Common myeloid progenitor, CD34-positive (primary cell): ENCODE data around the gene MFAP3L.
"Not testable (repeated sequence)": the region's sequence is repeated elsewhere in the genome, so short reads cannot be mapped to it uniquely, and the experiment has no call there.

Experiments
- CTCF ChIA-PET: fragments of 350-600 bp; sonication (Branson Sonifier 250); formaldehyde crosslinking; loops from one replicate; lab custom pipeline; 2021; ENCODE audit warnings: antibody characterized with exemption; lab: Charles Lee
- POLR2A ChIA-PET: fragments of 350-600 bp; sonication (Branson Sonifier 250); formaldehyde crosslinking; loops from one replicate; lab custom pipeline; 2021; ENCODE audit warnings: antibody characterized with exemption; lab: Charles Lee
- DNase-seq, 3 donors: peaks; one replicate each; pipeline versions ENCODE4 v3.0.0 to v3.0.0-alpha.2; 2013
- H3K27ac ChIP-seq, 2 experiments: 1 replicate in 1 of 2; 2 replicates in 1 of 2; pipeline ENCODE4 v1.7.0; 2013; ENCODE audit warnings: inconsistent platforms in 2 of 2, low read length in 2 of 2, mild to moderate bottlenecking in 2 of 2, low read depth in 1 of 2, moderate library complexity in 1 of 2; ENCODE audit not compliant: severe bottlenecking in 2 of 2, insufficient read depth in 1 of 2, poor library complexity in 1 of 2
- H3K27me3 ChIP-seq, 5 experiments: replicated peaks in 2 of 5; 1 replicate in 3 of 5; 2 replicates in 2 of 5; pipeline versions ENCODE4 v1.6.1 to v1.7.0; 2013; ENCODE audit warnings: low read length in 4 of 5, mild to moderate bottlenecking in 2 of 5, moderate library complexity in 2 of 5, inconsistent platforms in 1 of 5; ENCODE audit not compliant: insufficient read depth in 5 of 5, control insufficient read depth in 4 of 5
- H3K36me3 ChIP-seq, 4 experiments: 1 replicate in 2 of 4; 2 replicates in 2 of 4; pipeline versions ENCODE4 v1.6.1 to v1.7.0; 2013; ENCODE audit warnings: low read length in 3 of 4, control low read depth in 1 of 4, mild to moderate bottlenecking in 1 of 4; ENCODE audit not compliant: control insufficient read depth in 4 of 4, insufficient read depth in 4 of 4
- H3K4me1 ChIP-seq, 4 experiments: 1 replicate in 3 of 4; 2 replicates in 1 of 4; pipeline versions ENCODE4 v1.6.1 to v1.7.1; 2013; ENCODE audit warnings: low read length in 3 of 4, mild to moderate bottlenecking in 3 of 4, control low read depth in 1 of 4, inconsistent platforms in 1 of 4, moderate library complexity in 1 of 4; ENCODE audit not compliant: control insufficient read depth in 4 of 4, insufficient read depth in 4 of 4; ENCODE audit errors: control extremely low read depth in 1 of 4
- H3K4me3 ChIP-seq, 7 experiments: 1 replicate in 4 of 7; 2 replicates in 3 of 7; pipeline versions ENCODE4 v1.5.1 to v1.7.0; 2013; ENCODE audit warnings: mild to moderate bottlenecking in 7 of 7, low read length in 6 of 7, moderate library complexity in 6 of 7, inconsistent platforms in 2 of 7, low read depth in 2 of 7, control low read depth in 1 of 7; ENCODE audit not compliant: insufficient read depth in 4 of 7, control insufficient read depth in 1 of 7; ENCODE audit errors: extremely low read depth in 1 of 7
- H3K9me3 ChIP-seq, 5 experiments: 1 replicate in 4 of 5; 2 replicates in 1 of 5; pipeline versions ENCODE4 v1.6.1 to v1.7.1; 2013; ENCODE audit warnings: low read length in 4 of 5, mild to moderate bottlenecking in 2 of 5, inconsistent platforms in 1 of 5, low read depth in 1 of 5, moderate library complexity in 1 of 5; ENCODE audit not compliant: control insufficient read depth in 4 of 5, insufficient read depth in 2 of 5; ENCODE audit errors: control extremely low read depth in 1 of 5
- WGBS: methylation state at CpG from one replicate; pipeline ENCODE4 v1.1.5; 2013; ENCODE audit not compliant: insufficient coverage; 5-methylcytosine and 5-hydroxymethylcytosine counted together

Gene MFAP3L

DNA sequence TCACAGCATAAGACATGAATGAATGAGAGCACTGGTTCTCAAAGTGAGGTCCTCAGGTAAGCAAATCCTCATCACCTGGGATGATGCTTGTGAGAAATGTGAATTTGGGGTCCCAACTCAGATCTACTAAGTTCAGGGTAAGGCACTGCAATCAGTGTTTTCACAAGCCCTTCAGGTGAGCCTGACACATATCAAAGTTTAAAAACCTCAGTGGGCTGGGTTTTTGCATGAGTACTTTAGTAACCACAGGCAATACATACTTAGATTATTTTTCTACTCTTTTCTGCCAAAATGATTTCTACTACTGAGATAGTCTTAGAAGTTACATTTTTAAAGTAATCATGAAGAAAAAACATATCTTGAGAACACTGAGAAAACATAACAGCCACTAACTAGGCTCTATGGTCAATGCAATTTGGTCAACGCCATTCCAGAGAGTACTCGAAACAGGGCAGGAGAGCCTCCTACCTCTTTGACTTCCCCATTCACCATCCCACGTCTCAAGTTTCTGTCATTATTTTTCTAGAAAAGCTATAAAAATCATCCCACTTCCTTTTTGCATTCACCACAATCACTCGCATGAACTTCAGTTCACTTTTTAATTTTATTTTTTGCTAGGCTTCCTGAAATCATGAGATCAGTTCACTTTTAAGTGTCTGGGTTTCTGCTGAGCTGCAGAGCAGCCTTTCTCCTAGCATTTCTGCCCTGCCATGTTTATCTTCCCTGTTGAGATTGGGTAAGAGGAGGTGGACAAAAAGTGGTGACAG is 73.8 kb downstream of the MFAP3L start:
- peak; percentile 15 to 75 (median 66) for DNase-seq
- Histone ChIP-seq H3K27me3 (peaks cover 0 to 2% (median 0%) of the 10 kb centered on the region in 5 experiments), H3K36me3 (no peaks in the 10 kb centered on the region), H3K27ac (no peak overlapping the region), H3K4me3 (peak overlapping the region in 3 of 7 experiments; percentile 3 to 29 (median 11)), H3K4me1 (peaks cover 13 to 18% (median 16%) of the 10 kb centered on the region in 4 experiments), H3K9me3 (no peaks in the 10 kb centered on the region)
- CTCF ChIA-PET = no interaction called here
- 0% methylated on average over 4 of the region's 4 CpGs for WGBS
- POLR2A ChIA-PET = no interaction called here

DNA sequence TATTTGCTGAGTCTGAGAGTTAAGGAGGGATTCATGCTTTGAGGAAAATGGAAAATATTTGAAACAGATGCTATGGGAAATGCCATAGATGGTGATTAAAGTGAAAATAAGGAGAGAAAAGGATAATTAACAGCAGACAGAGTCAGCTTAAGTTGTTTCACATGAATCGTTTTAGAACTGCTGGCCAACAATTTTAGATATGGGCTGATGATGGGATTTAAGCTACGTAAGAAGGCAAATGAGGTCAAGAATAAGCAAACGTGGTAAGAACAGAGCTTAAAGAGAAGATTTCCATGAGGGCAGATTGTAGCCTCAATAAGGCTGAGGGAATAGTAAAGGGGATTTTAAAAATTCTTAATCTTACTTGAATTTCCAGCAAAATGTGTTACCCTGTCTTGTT is 77.9 kb downstream of the MFAP3L start:
- Histone ChIP-seq H3K27ac (no peak overlapping the region), H3K4me1 (peaks cover 11 to 14% (median 14%) of the 10 kb centered on the region in 4 experiments), H3K4me3 (no peak overlapping the region), H3K27me3 (peaks cover 0 to 2% (median 0%) of the 10 kb centered on the region in 5 experiments), H3K36me3 (no peaks in the 10 kb centered on the region), H3K9me3 (no peaks in the 10 kb centered on the region)
- POLR2A ChIA-PET = no interaction called here
- 93% methylated on average over 3 of the region's 3 CpGs for WGBS
- CTCF ChIA-PET = interaction anchor here (1.3 kb wide), 1 partner anchor 156 kb away, joined by 3 read pairs; no protein-coding TSS in a partner anchor
- DNase-seq = no peak

DNA sequence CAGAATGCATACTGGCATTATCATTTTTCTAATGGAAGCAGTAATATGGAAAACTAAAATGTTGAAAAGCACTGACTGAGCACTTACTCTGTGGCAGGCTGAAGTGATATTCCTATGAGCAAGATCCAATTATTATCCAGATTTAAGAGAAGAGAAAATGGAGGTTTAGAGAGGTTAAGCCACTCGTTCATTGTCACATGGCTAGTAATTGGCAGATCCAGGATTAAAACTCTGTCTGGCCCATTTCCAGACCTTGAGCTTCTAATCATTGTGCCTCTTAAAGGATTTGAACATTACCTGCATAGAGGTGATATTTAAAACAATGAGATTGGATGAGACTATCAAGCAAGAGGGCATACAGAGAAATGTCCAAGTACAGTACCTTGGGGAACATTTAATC is 80.6 kb downstream of the MFAP3L start:
- H3K27ac ChIP-seq = no peak overlapping the region
- peaks cover 0 to 2% (median 0%) of the 10 kb centered on the region in 5 experiments for H3K27me3 ChIP-seq
- no peak overlapping the region for H3K4me3 ChIP-seq
- no peaks in the 10 kb centered on the region for H3K36me3 ChIP-seq
- 100% methylated on average over 1 of the region's 1 CpG for WGBS
- H3K9me3 ChIP-seq = no peaks in the 10 kb centered on the region
- ChIA-PET CTCF (no interaction called here), POLR2A (no interaction called here)
- no peaks in the 10 kb centered on the region for H3K4me1 ChIP-seq
- no peak for DNase-seq

DNA sequence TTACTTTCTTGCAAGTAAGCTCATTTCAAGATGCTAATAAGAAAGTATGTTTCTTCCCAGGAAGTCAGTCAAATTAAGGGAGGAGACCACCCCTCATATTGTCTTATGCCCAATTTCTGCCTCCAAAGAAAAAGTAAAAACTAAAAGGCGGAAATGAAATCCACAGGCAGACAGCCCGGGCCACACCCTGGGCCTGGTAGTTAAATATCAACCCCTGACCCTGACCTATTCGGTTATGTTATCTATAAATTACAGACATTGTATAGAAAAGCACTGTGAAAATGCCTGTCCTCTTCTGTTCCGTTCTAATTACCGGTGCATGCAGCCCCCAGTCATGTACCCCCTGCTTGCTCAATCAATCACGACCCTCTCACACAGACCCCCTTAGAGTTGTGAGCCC is 82.6 kb downstream of the MFAP3L start:
- POLR2A ChIA-PET = not testable (repeated sequence)
- no CpG with 5 or more reads among the region's 6 CpGs for WGBS

DNA sequence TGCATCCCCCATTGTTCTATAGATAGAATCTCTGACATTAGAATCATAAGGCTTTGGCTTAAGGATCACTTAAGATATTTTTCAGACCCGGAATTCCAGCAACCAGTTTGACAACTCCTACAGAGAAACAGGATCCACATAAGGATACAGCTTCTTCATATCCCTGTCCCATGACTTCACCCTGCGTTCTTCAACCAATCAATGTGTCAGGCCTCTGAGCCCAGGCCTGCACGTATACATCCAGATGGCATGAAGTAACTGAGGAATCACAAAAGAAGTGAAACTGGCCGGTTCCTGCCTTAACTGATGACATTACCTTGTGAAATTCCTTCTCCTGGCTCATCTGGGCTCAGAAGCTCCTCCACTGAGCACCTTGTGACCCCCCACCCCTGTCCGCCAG is 85.1 kb downstream of the MFAP3L start:
- Histone ChIP-seq H3K27ac (no peak overlapping the region), H3K4me1 (no peaks in the 10 kb centered on the region), H3K27me3 (no peaks in the 10 kb centered on the region), H3K36me3 (no peaks in the 10 kb centered on the region), H3K9me3 (no peaks in the 10 kb centered on the region), H3K4me3 (no peak overlapping the region)
- CTCF ChIA-PET = no interaction called here
- WGBS = 95% methylated on average over 4 of the region's 5 CpGs
- no peak for DNase-seq
- POLR2A ChIA-PET = no interaction called here

More for the DNA sequence above, 82.6 kb downstream of the MFAP3L start:
- CTCF ChIA-PET, H3K4me1 ChIP-seq, H3K9me3 ChIP-seq, H3K27ac ChIP-seq, DNase-seq, H3K4me3 ChIP-seq, H3K27me3 ChIP-seq, H3K36me3 ChIP-seq: not testable (repeated sequence)

DNA sequence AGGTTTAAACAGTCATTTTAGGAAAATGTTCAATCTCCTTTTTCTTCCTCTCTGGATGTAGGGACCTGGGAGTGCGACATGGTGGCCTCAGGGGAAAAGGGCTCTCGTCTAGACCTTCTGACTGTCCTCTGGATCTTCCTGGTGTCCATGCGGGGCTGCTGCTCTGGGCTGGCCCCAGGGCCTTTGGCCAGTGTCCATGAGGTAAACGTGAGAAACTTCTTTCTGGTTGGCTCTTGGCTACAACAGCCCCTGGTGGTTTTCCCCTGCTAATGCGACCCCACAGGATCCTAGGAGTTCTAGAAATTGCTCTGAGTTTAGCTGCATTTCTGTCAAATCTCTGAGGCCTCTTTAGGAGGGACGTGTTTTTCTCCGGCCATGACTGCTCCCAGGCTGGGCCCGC is 85.7 kb downstream of the MFAP3L start:
- CTCF ChIA-PET = no interaction called here
- Histone ChIP-seq H3K4me1 (no peaks in the 10 kb centered on the region), H3K27me3 (no peaks in the 10 kb centered on the region), H3K9me3 (no peaks in the 10 kb centered on the region), H3K27ac (no peak overlapping the region), H3K36me3 (no peaks in the 10 kb centered on the region), H3K4me3 (no peak overlapping the region)
- 100% methylated on average over 7 of the region's 8 CpGs for WGBS
- POLR2A ChIA-PET = no interaction called here
- DNase-seq = no peak
